Ishikawa (cell line): Measurements from ENCODE around the gene FRZB.

Experiments used
- CEBPB ChIP-seq: IDR thresholded peaks from 2 replicates; pipeline ENCODE4 v1.6.1; 2012
- CREB1 ChIP-seq: IDR thresholded peaks from 2 replicates; pipeline ENCODE4 v1.6.1; 2012; ENCODE audit warnings: low read depth
- EGR1 ChIP-seq: IDR thresholded peaks from 2 replicates; pipeline ENCODE4 v1.6.1; 2012
- EP300 ChIP-seq: IDR thresholded peaks from 2 replicates; pipeline ENCODE4 v1.6.1; 2012; ENCODE audit warnings: borderline replicate concordance
- FOXM1 ChIP-seq: IDR thresholded peaks from 2 replicates; pipeline ENCODE4 v1.6.1; 2012; ENCODE audit warnings: low read depth, borderline replicate concordance
- NFIC ChIP-seq: IDR thresholded peaks from 2 replicates; pipeline ENCODE4 v1.6.1; 2012
- RAD21 ChIP-seq: IDR thresholded peaks from 2 replicates; pipeline ENCODE4 v1.6.1; 2012; ENCODE audit warnings: low read depth
- TAF1 ChIP-seq: IDR thresholded peaks from 2 replicates; pipeline ENCODE4 v1.6.1; 2012; ENCODE audit warnings: low read depth, mild to moderate bottlenecking
- TCF12 ChIP-seq: IDR thresholded peaks from 2 replicates; pipeline ENCODE4 v1.6.1; 2012; ENCODE audit warnings: low read depth
- TEAD4 ChIP-seq: IDR thresholded peaks from 2 replicates; pipeline ENCODE4 v1.6.1; 2012
- YY1 ChIP-seq: IDR thresholded peaks from 2 replicates; pipeline ENCODE4 v1.6.1; 2012; ENCODE audit warnings: low read depth
- ZBTB7A ChIP-seq: IDR thresholded peaks from 2 replicates; pipeline ENCODE4 v1.6.1; 2012; ENCODE audit warnings: low read depth
- TF ChIP-seq, protein P1 (sequence below): IDR thresholded peaks from 2 replicates; pipeline ENCODE4 v1.6.1; 2012
- TF ChIP-seq, protein P2 (sequence below): IDR thresholded peaks from 2 replicates; pipeline ENCODE4 v1.6.1; 2012; ENCODE audit warnings: low read depth, mild to moderate bottlenecking
- TF ChIP-seq, protein P3 (sequence below): IDR thresholded peaks from 2 replicates; pipeline ENCODE4 v1.6.1; 2012

The FRZB gene

DNA sequence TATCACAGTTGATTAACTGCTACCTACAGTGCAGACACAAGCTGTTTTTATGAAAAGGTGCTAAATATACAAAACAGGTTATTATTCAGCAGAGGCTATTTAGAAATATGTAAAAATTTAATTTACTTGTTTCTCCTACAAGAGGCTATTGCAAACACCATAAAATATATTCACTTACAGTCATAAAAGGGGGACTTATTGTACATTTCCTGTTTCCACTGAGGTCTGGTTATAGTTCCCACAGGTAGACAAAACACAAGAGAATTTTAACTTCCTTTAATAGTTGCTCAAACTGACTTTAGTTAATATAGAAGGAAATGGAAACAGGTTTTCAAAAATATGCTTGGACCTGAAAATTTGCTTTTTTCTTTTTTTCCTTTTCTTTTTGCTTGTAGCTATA is 40.0 kb upstream of the FRZB start:
- TF ChIP-seq, protein P1, sequence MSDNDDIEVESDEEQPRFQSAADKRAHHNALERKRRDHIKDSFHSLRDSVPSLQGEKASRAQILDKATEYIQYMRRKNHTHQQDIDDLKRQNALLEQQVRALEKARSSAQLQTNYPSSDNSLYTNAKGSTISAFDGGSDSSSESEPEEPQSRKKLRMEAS, result no peak
- TF ChIP-seq, protein P2, sequence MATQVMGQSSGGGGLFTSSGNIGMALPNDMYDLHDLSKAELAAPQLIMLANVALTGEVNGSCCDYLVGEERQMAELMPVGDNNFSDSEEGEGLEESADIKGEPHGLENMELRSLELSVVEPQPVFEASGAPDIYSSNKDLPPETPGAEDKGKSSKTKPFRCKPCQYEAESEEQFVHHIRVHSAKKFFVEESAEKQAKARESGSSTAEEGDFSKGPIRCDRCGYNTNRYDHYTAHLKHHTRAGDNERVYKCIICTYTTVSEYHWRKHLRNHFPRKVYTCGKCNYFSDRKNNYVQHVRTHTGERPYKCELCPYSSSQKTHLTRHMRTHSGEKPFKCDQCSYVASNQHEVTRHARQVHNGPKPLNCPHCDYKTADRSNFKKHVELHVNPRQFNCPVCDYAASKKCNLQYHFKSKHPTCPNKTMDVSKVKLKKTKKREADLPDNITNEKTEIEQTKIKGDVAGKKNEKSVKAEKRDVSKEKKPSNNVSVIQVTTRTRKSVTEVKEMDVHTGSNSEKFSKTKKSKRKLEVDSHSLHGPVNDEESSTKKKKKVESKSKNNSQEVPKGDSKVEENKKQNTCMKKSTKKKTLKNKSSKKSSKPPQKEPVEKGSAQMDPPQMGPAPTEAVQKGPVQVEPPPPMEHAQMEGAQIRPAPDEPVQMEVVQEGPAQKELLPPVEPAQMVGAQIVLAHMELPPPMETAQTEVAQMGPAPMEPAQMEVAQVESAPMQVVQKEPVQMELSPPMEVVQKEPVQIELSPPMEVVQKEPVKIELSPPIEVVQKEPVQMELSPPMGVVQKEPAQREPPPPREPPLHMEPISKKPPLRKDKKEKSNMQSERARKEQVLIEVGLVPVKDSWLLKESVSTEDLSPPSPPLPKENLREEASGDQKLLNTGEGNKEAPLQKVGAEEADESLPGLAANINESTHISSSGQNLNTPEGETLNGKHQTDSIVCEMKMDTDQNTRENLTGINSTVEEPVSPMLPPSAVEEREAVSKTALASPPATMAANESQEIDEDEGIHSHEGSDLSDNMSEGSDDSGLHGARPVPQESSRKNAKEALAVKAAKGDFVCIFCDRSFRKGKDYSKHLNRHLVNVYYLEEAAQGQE, result no peak
- no peak for TF ChIP-seq ZBTB7A
- no peak for TF ChIP-seq TEAD4
- TF ChIP-seq TCF12, result no peak
- TF ChIP-seq EGR1, result no peak
- no peak for TF ChIP-seq RAD21
- no peak for TF ChIP-seq EP300
- TF ChIP-seq CREB1, result no peak
- TF ChIP-seq NFIC, result no peak
- TF ChIP-seq TAF1, result no peak
- no peak for TF ChIP-seq CEBPB
- no peak for TF ChIP-seq YY1
- no peak for TF ChIP-seq FOXM1

DNA sequence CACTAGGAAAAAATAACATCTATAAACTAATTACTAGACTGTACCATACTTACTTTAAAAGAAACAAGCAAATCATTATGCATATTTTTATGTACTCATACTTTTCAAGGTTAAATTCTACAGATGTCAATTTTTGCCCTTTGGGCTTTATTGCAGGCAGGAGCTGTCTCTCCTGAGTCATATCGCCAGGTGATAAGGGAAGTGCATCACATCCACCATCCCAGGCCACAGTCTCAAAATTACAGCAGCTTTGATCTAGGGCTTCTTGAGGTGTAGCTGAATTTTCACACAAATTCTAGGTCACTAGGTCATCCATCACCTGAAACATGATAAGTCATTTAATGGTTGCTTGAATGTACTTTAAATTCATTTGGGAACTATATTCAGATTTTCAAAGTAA is 38.4 kb upstream of the FRZB start:
- TF ChIP-seq TCF12, result no peak
- no peak for TF ChIP-seq NFIC
- TF ChIP-seq, protein P3, sequence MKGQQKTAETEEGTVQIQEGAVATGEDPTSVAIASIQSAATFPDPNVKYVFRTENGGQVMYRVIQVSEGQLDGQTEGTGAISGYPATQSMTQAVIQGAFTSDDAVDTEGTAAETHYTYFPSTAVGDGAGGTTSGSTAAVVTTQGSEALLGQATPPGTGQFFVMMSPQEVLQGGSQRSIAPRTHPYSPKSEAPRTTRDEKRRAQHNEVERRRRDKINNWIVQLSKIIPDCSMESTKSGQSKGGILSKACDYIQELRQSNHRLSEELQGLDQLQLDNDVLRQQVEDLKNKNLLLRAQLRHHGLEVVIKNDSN, result no peak

DNA sequence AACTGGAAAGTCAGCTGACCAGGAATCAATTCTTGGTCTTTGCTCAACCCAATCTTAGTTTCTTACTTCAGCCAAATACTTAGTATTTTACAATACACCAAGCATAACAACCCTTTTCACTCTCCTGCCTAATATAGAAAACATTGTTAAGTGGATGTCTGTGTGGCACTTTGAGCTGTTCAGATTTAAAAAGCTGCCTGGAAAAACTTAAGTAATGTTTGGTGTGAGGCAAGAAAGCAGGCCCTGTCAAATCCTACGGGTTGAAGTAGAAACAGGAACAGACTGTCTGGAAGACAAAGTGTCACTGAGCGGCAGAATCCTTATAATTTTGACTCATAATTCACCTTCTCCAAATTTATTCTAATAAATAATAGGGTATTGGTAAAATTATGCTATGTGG is 37.1 kb upstream of the FRZB start:
- no peak for TF ChIP-seq NFIC
- no peak for TF ChIP-seq FOXM1
- TF ChIP-seq YY1, result no peak
- no peak for TF ChIP-seq RAD21
- TF ChIP-seq CEBPB, result no peak
- TF ChIP-seq, protein P1, result no peak
- TF ChIP-seq TAF1, result no peak
- no peak for TF ChIP-seq TCF12
- TF ChIP-seq, protein P3, result no peak
- no peak for TF ChIP-seq EP300
- TF ChIP-seq TEAD4, result no peak
- no peak for TF ChIP-seq CREB1
- TF ChIP-seq, protein P2, result no peak
- TF ChIP-seq ZBTB7A, result no peak

DNA sequence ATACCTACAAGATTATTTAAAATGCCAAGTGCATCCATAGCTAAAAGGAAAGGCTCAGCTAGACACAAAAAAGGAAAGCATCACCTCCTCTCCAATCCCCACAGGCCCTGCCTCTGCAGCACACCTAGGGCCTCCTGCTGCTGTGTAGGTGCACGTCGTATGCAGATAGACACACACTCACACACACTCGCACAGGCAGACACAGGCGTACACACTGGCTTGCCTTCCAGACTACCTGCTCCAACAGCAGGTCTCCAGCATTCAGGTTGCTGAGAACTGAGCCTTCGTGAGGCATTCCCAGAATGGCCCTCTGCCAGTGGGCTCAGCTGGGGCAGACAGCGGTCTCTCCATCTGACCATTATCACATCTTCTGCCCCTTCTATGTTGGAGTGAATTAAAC is 35.3 kb upstream of the FRZB start:
- no peak for TF ChIP-seq EP300
- TF ChIP-seq ZBTB7A, result no peak
- TF ChIP-seq, protein P3, result no peak
- TF ChIP-seq, protein P1, result no peak
- TF ChIP-seq EGR1, result no peak
- no peak for TF ChIP-seq FOXM1
- no peak for TF ChIP-seq TEAD4
- TF ChIP-seq, protein P2, result no peak
- no peak for TF ChIP-seq CREB1
- no peak for TF ChIP-seq RAD21
- no peak for TF ChIP-seq CEBPB
- no peak for TF ChIP-seq NFIC
- TF ChIP-seq TCF12, result no peak
- TF ChIP-seq TAF1, result no peak
- TF ChIP-seq YY1, result no peak
